Fibroblast of lung (primary cell): ENCODE data around the gene TBC1D22A.

Source experiments
- EZH2 ChIP-seq: IDR thresholded peaks from 2 replicates; pipeline ENCODE4 v1.5.1; 2012; ENCODE audit warnings: low read length, control low read depth, mild to moderate bottlenecking; ENCODE audit errors: missing control alignments
- TF ChIP-seq, protein P1 (sequence below), 2 donors: IDR thresholded peaks in 1 of 2; conservative IDR thresholded peaks in 1 of 2; 1 replicate in 1 of 2; 2 replicates in 1 of 2; pipeline ENCODE4 v1.5.1; 2011 to 2012; ENCODE audit warnings: low read length in 2 of 2, control low read depth in 1 of 2, inconsistent platforms in 1 of 2, low read depth in 1 of 2, mild to moderate bottlenecking in 1 of 2

DNA sequence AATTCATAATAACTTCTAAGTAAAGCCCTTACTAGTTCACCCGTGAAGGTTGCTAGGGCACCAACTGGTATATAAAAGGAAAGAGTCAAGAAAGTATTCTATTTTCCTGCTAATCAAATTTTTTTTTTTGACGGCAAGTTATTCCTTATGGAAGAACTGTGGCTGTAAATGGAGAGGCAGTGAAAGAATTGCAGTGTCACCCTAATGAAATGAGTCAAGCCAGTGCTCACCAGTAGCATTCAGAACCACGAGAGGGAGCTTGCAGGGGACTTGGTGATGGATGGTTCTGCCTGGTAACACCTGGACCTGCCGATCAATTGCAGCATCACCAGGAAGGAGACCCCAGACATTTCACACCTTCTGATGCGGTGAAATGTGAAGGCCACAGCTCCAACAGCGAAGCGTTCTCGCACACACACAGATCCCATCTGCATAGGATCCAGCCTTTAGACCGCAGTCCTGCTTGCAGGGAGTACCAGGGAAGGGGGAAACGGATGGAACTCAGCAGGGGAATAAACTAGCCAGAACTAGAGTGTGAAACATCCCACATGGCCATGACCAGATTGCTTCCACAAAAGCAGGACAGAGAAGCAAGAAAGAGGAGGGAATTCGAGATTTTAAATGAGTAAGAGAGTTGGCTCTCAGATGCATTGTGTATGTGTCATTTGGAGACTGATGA lies 326.2 kb downstream of the TBC1D22A start:
- TF ChIP-seq, protein P1, sequence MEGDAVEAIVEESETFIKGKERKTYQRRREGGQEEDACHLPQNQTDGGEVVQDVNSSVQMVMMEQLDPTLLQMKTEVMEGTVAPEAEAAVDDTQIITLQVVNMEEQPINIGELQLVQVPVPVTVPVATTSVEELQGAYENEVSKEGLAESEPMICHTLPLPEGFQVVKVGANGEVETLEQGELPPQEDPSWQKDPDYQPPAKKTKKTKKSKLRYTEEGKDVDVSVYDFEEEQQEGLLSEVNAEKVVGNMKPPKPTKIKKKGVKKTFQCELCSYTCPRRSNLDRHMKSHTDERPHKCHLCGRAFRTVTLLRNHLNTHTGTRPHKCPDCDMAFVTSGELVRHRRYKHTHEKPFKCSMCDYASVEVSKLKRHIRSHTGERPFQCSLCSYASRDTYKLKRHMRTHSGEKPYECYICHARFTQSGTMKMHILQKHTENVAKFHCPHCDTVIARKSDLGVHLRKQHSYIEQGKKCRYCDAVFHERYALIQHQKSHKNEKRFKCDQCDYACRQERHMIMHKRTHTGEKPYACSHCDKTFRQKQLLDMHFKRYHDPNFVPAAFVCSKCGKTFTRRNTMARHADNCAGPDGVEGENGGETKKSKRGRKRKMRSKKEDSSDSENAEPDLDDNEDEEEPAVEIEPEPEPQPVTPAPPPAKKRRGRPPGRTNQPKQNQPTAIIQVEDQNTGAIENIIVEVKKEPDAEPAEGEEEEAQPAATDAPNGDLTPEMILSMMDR (conservative IDR thresholded peaks at IDR 0.05 in 1 of 2, IDR thresholded peaks at IDR 0.05 in 1 of 2; ENCODE audit: low read depth in 1 of 2, low read length in 2 of 2): no peak
- TF ChIP-seq EZH2: no peak
